Esophagus (tissue), 2 donors: Measurements from ENCODE around the gene BCAS2. TPM values are rescaled to one million over a fixed set of nuclear protein-coding genes. Genes with fewer than 3 reads are reported as not detected.
A peak's percentile ranks its signal among the peaks of the same experiment; 100 is the strongest.

Experiments
- H3K27ac ChIP-seq, 2 donors: one replicate each; pipeline ENCODE4 v1.5.1; 2013; ENCODE audit warnings: low read depth in 2 of 2, mild to moderate bottlenecking in 2 of 2, inconsistent platforms in 1 of 2, low read length in 1 of 2, moderate library complexity in 1 of 2
- H3K27me3 ChIP-seq, 2 donors: one replicate each; pipeline ENCODE4 v1.6.1; 2013; ENCODE audit warnings: low read length in 2 of 2, control low read depth in 1 of 2, mild to moderate bottlenecking in 1 of 2; ENCODE audit not compliant: insufficient read depth in 2 of 2, control insufficient read depth in 1 of 2
- H3K36me3 ChIP-seq, 2 donors: one replicate each; pipeline ENCODE4 v1.6.1; 2013; ENCODE audit warnings: low read length in 1 of 2; ENCODE audit not compliant: control insufficient read depth in 2 of 2, insufficient read depth in 2 of 2
- H3K4me1 ChIP-seq, 2 donors: one replicate each; pipeline ENCODE4 v1.6.1; 2013; ENCODE audit warnings: low read length in 1 of 2; ENCODE audit not compliant: control insufficient read depth in 2 of 2, insufficient read depth in 2 of 2
- H3K4me3 ChIP-seq, 2 donors: one replicate each; pipeline ENCODE4 v1.5.1; 2013; ENCODE audit warnings: low read length in 2 of 2, mild to moderate bottlenecking in 2 of 2, low read depth in 1 of 2, moderate library complexity in 1 of 2
- H3K9me3 ChIP-seq, 2 donors: one replicate each; pipeline ENCODE4 v1.6.1; 2013; ENCODE audit warnings: mild to moderate bottlenecking in 2 of 2, low read depth in 1 of 2, low read length in 1 of 2, moderate library complexity in 1 of 2; ENCODE audit not compliant: control insufficient read depth in 2 of 2, insufficient read depth in 1 of 2
- WGBS, 2 donors: extraction: QIAGEN DNeasy Blood & Tissue Kit; methylation state at CpG; one replicate each; pipeline ENCODE4 v1.1.7; 2013; 5-methylcytosine and 5-hydroxymethylcytosine counted together
- polyA plus RNA-seq, 2 donors: library from polyadenylated mRNA; stranded (reverse); fragments of 200-250 nt; gene quantifications; one replicate each; pipeline ENCODE4 v1.2.3, GENCODE V29; 2013
- donor health status: healthy with polysubstance abuse.
- donor health status: Bipolar disorder and iron deficiency.

The BCAS2 gene
- 10 to 100 TPM; 32.3 to 32.7 TPM for polyA plus RNA-seq

DNA sequence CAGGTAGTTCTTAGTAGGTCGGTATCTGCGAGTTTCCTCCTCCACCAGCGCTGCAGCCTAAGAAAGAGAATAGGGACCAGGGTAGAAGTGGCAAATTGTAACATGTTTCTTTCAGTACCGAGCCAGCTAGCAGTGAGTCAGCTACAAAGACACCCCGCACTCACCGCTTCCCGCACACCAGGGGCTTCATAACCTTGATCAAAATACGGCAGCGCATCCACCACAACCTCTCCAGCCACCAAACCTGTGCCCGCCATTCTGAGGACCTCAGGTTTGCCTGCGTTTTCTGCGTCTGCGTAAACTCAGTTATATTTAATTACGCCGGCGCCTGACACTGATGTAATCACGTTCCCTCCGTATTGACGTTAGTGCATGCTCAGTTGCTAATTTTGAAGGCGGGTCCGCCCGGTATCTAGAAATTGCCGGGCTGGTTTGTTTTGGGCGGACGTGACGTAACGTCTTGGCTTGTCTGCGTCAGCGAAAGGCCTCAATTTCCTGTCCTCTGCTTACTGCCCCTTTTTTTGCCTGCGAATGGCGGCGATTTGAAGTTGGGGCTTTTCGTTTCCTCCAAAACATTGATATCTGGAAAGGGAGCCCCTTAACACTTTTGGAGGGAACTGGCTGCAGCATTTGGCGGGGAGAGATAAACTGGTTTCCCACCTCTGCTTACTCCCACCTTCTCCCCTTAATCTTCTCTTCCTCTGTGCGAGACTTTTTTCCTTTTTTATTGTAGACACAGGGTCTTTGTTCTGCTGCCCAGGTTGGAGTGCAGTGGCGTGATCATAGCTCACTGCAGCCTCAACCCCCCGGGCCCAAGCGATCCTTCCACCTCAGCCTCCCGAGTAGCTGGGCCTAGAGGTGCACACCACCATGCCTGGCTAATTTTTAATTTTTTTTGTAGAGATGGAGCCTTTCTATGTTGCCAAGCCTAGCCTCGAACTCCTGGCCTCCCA is at the start of gene BCAS2:
TSS of gene BCAS2 (minus strand) at position 281 of the 953 bp plus-strand sequence. CDS start at position 257, 24 bp downstream.
- H3K27me3 ChIP-seq: no peaks in the 10 kb centered on the region
- 6% methylated on average over 40 of the region's 40 CpGs for WGBS, 2 donors

GRCh38 chr1:114627107-114627506 is 45.7 kb upstream of the BCAS2 start:
- H3K27me3 ChIP-seq: no peaks in the 10 kb centered on the region
- H3K4me3 ChIP-seq: no peak overlapping the region
- 35 to 54% methylated on average over 2 of the region's 2 CpGs for WGBS, 2 donors
- H3K36me3 ChIP-seq: peaks cover 0 to under 1% of the 10 kb centered on the region in 2 donors
- H3K4me1 ChIP-seq: no peaks in the 10 kb centered on the region
- no peaks in the 10 kb centered on the region for H3K9me3 ChIP-seq
- no peak overlapping the region for H3K27ac ChIP-seq

More for the DNA sequence above, at the start of gene BCAS2:
- peaks cover 3% of the 10 kb centered on the region in 2 donors for H3K36me3 ChIP-seq
- H3K4me3 ChIP-seq: peak within 1 kb of the TSS; percentile 57 to 85
- no peaks in the 10 kb centered on the region for H3K9me3 ChIP-seq
- H3K4me1 ChIP-seq: no peaks in the 10 kb centered on the region
- peak within 1 kb of the TSS; percentile 92 to 97 for H3K27ac ChIP-seq

DNA sequence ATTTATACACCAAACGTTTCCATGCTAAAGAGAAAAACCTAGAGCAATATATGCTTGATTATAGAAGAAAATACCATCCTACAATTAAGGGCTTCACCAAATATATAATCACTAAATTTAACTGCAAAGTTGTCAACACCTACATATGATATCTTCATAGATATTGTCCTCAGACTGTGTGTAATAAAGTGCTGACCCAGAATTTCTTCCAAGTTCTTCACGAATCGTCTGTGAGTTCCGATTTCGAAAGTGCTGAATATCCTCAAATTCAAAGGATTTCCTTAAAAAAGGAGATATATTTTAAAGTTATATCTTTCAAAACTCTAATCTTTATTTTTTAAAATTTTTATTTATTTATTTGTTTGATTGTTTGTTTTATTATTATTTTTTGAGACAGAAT is 41.9 kb upstream of the BCAS2 start:
- H3K9me3 ChIP-seq: no peaks in the 10 kb centered on the region
- peaks cover 0 to 5% of the 10 kb centered on the region in 2 donors for H3K36me3 ChIP-seq
- 94 to 95% methylated on average over 5 of the region's 5 CpGs for WGBS, 2 donors
- H3K27ac ChIP-seq: no peak overlapping the region
- no peaks in the 10 kb centered on the region for H3K27me3 ChIP-seq
- H3K4me3 ChIP-seq: no peak overlapping the region
- H3K4me1 ChIP-seq: no peaks in the 10 kb centered on the region

DNA sequence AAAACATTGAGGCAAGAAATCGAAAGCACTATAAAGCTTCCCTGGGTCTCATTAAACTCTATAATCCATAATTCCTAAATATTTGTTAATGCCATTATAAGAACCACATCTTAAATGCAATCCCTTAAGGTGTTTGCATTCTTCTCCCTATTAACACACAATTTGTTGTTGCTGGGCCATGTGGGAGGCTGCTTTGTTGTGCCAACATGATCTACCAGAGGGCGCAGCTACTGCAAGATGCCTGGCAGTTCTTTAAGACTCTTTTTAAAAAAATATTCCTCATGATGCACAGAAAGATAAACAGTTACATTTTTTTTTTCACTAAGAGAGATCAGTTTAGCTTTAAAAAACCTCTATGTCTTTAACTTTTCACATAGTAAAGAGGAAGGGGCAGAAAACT is 39.0 kb upstream of the BCAS2 start:
- H3K4me3 ChIP-seq: no peak overlapping the region
- no peaks in the 10 kb centered on the region for H3K9me3 ChIP-seq
- H3K27me3 ChIP-seq: no peaks in the 10 kb centered on the region
- WGBS, 2 donors: 66 to 78% methylated on average over 2 of the region's 2 CpGs
- H3K27ac ChIP-seq: no peak overlapping the region
- peaks cover 0 to 11% of the 10 kb centered on the region in 2 donors for H3K36me3 ChIP-seq
- H3K4me1 ChIP-seq: no peaks in the 10 kb centered on the region

DNA sequence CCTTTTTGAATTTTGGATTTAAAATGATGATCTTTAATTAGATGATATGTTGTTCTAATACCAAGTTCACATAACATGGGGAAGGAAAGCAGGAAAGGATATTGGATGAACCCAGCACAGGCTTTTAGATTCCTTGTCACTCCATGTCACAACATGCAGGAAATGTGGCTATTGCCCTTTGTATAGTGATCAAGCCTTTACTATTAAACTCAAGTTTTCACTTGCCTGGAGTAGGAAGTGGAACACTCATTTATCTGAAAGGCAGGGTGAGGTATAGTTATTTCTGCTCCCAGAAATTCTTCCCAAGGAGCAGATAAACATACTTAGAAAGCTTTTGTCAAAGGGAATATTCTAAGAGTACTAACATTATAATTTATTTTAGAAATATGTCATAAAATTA is 37.2 kb upstream of the BCAS2 start:
- no peaks in the 10 kb centered on the region for H3K27me3 ChIP-seq
- H3K4me1 ChIP-seq: no peaks in the 10 kb centered on the region
- H3K36me3 ChIP-seq: peaks cover 0 to 11% of the 10 kb centered on the region in 2 donors
- no peak overlapping the region for H3K27ac ChIP-seq
- H3K4me3 ChIP-seq: no peak overlapping the region
- no peaks in the 10 kb centered on the region for H3K9me3 ChIP-seq

- Histone ChIP-seq H3K4me3 (no peak overlapping the region), H3K4me1 (peaks cover 0 to 3% of the 10 kb centered on the region in 2 donors), H3K36me3 (peaks cover 0 to 3% of the 10 kb centered on the region in 2 donors), H3K27me3 (no peaks in the 10 kb centered on the region), H3K9me3 (no peaks in the 10 kb centered on the region), H3K27ac (peak overlapping the region; percentile 79 to 85)
- 51 to 77% methylated on average over 9 of the region's 9 CpGs for WGBS, 2 donors
Observed at GRCh38 chr1:114610546-114611245, 29.3 kb upstream of the BCAS2 start.

- H3K27me3 ChIP-seq: no peaks in the 10 kb centered on the region
- peaks cover 0 to 3% of the 10 kb centered on the region in 2 donors for H3K4me1 ChIP-seq
- H3K4me3 ChIP-seq: no peak overlapping the region
- no peaks in the 10 kb centered on the region for H3K9me3 ChIP-seq
- H3K36me3 ChIP-seq: peaks cover 0 to 3% of the 10 kb centered on the region in 2 donors
- peak overlapping the region; percentile 75 to 79 for H3K27ac ChIP-seq
- WGBS, 2 donors: 85 to 90% methylated on average over 2 of the region's 2 CpGs
Observed at GRCh38 chr1:114609826-114610225, 28.4 kb upstream of the BCAS2 start.

GRCh38 chr1:114609026-114609425 is 27.6 kb upstream of the BCAS2 start:
- peaks cover 0 to 3% of the 10 kb centered on the region in 2 donors for H3K4me1 ChIP-seq
- H3K27ac ChIP-seq: peak overlapping the region; percentile 68 to 76
- no peaks in the 10 kb centered on the region for H3K27me3 ChIP-seq
- H3K36me3 ChIP-seq: peaks cover 0 to 3% of the 10 kb centered on the region in 2 donors
- no peak overlapping the region for H3K4me3 ChIP-seq
- no peaks in the 10 kb centered on the region for H3K9me3 ChIP-seq
- 91 to 92% methylated on average over 3 of the region's 3 CpGs for WGBS, 2 donors

GRCh38 chr1:114607223-114607622 is 25.8 kb upstream of the BCAS2 start:
- Histone ChIP-seq H3K27ac (peak overlapping the region; percentile 24 to 78), H3K4me3 (no peak overlapping the region), H3K9me3 (no peaks in the 10 kb centered on the region), H3K36me3 (peaks cover 0 to 3% of the 10 kb centered on the region in 2 donors), H3K4me1 (peaks cover 0 to 3% of the 10 kb centered on the region in 2 donors), H3K27me3 (no peaks in the 10 kb centered on the region)
- WGBS, 2 donors: 64 to 68% methylated on average over 1 of the region's 1 CpG
